ENCODE results near the gene DRAM1. TPM values are rescaled to one million over a fixed set of nuclear protein-coding genes. Genes with fewer than 3 reads are reported as not detected.

The DRAM1 gene
- total RNA-seq, 1 donor from 2014 or later: 1.2 TPM

DNA sequence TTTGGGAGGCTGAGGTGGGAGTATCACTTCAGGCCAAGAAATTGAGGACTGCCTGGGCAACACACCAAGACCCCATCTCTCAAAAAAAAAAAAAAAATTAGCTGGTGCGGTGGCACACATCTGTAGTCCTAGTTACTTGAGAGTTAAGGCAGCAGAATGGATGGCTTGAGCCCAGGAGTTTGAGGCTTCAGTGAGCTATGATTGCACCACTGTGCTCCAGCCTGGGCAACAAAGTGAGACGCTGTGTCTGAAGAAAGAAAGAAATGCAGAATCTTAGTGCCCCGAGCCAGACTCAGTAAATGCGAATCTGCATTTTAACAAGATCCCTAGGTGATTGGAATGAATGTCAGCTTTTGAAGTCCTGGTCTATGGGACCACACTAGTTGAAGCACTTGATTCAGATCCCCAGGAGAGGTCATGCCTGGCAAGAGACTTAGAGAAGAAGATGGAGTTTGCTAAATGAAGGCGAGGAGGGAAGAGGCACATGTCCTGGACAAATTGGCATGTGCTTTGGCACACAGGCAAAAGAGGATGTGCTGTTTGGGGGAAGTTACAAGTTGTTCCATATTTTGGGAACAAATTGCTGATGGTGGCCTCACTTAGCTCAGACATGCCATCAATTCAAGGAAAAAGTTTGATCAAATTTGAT is 56.6 kb downstream of the DRAM1 start:
- H3K27ac ChIP-seq: no peak overlapping the region
- H3K4me3 Mint-ChIP-seq: no peak overlapping the region
- H3K9ac ChIP-seq: no peak overlapping the region
- H3K4me1 ChIP-seq: no peaks in the 10 kb centered on the region
- H3K9me3 ChIP-seq (ENCODE audit: low read depth): no peaks in the 10 kb centered on the region
- H3K36me3 ChIP-seq: no peaks in the 10 kb centered on the region
- no peaks in the 10 kb centered on the region for H4K20me1 ChIP-seq (ENCODE audit: low read depth)
- H3K27me3 ChIP-seq: no peaks in the 10 kb centered on the region
- TF ChIP-seq EZH2 (IDR thresholded peaks at IDR 0.05) (no peak), EZH2phosphoT487 (IDR thresholded peaks at IDR 0.05) (no peak)
- TF ChIP-seq, protein P1, sequence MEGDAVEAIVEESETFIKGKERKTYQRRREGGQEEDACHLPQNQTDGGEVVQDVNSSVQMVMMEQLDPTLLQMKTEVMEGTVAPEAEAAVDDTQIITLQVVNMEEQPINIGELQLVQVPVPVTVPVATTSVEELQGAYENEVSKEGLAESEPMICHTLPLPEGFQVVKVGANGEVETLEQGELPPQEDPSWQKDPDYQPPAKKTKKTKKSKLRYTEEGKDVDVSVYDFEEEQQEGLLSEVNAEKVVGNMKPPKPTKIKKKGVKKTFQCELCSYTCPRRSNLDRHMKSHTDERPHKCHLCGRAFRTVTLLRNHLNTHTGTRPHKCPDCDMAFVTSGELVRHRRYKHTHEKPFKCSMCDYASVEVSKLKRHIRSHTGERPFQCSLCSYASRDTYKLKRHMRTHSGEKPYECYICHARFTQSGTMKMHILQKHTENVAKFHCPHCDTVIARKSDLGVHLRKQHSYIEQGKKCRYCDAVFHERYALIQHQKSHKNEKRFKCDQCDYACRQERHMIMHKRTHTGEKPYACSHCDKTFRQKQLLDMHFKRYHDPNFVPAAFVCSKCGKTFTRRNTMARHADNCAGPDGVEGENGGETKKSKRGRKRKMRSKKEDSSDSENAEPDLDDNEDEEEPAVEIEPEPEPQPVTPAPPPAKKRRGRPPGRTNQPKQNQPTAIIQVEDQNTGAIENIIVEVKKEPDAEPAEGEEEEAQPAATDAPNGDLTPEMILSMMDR (IDR thresholded peaks at IDR 0.05): no peak
- H3K4me3 ChIP-seq: no peak overlapping the region
- DNase-seq (ENCODE audit: low spot score): no peak
- H3K9me3 Mint-ChIP-seq: no peaks in the 10 kb centered on the region
- H3K27ac Mint-ChIP-seq: no peak overlapping the region
- H3K36me3 Mint-ChIP-seq: no peaks in the 10 kb centered on the region
- no peaks in the 10 kb centered on the region for H3F3A ChIP-seq (ENCODE audit: low read depth)
- no peak overlapping the region for H3K4me2 ChIP-seq
- H3K4me1 Mint-ChIP-seq: peaks cover 6% of the 10 kb centered on the region
- peaks cover 3% of the 10 kb centered on the region for H3K27me3 Mint-ChIP-seq (ENCODE audit: insufficient read depth, low read depth)
- H3K79me2 ChIP-seq (ENCODE audit: low read depth): no peaks in the 10 kb centered on the region
- no peak overlapping the region for H2AFZ ChIP-seq (replicated peaks)

DNA sequence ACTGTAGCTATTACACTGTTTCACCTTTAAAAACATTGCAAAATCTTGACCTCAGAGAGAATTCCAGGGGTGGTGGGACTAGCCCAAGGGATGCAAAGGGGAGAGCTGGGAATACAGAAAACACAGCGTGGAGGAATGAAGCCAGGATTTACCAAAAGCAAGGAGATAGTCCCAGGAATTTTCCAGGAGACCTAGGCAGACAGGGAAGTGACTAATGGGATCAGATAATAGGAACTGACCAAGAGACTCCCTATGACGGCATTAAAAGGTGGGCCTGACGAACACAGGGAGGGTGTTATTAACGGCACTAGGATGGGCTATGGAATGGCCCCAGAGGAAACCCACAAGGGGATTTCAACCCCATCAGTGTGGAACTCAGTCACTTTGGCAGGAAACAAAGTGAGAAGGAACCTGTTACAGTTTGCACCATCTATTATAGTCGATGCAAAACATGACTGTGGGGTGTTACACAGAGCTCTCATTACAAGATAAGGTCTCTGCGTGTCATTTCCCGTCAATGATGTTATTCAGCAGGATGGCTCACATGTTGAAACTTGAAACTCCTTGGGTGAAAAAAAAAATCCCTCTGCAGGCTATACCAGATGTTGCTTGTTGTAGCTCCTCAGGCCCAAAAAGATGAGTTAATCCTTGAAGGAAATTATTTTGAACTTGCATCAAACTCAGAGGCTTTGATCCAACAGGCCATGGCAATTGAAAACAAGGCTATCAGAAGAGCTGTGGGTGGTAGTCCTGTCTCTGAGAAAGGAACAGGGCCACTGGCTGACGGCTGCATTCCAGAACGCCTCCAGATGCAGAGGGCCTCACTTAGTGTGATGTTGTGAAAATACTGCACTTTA is 58.7 kb downstream of the DRAM1 start:
- TF ChIP-seq EZH2phosphoT487 (IDR thresholded peaks at IDR 0.05): no peak
- TF ChIP-seq, protein P1 (IDR thresholded peaks at IDR 0.05): no peak
- no peak for TF ChIP-seq EZH2 (IDR thresholded peaks at IDR 0.05)
- Histone ChIP-seq H3K4me1 (peaks cover 9% of the 10 kb centered on the region), H3K9me3 (ENCODE audit: low read depth) (no peaks in the 10 kb centered on the region), H3K36me3 (no peaks in the 10 kb centered on the region), H3K4me2 (no peak overlapping the region), H3K79me2 (ENCODE audit: low read depth) (no peaks in the 10 kb centered on the region), H4K20me1 (ENCODE audit: low read depth) (no peaks in the 10 kb centered on the region), H3K27ac (no peak overlapping the region), H3K4me3 (no peak overlapping the region), H3K9ac (no peak overlapping the region), H3K27me3 (no peaks in the 10 kb centered on the region), H2AFZ (replicated peaks) (no peak overlapping the region), H3F3A (ENCODE audit: low read depth) (no peaks in the 10 kb centered on the region)
- Mint-ChIP-seq H3K4me3 (no peak overlapping the region), H3K4me1 (peaks cover 6% of the 10 kb centered on the region), H3K27ac (peak overlapping the region; percentile 21), H3K27me3 (ENCODE audit: insufficient read depth, low read depth) (peaks cover 3% of the 10 kb centered on the region), H3K9me3 (no peaks in the 10 kb centered on the region), H3K36me3 (no peaks in the 10 kb centered on the region)
- DNase-seq (ENCODE audit: low spot score): no peak

DNA sequence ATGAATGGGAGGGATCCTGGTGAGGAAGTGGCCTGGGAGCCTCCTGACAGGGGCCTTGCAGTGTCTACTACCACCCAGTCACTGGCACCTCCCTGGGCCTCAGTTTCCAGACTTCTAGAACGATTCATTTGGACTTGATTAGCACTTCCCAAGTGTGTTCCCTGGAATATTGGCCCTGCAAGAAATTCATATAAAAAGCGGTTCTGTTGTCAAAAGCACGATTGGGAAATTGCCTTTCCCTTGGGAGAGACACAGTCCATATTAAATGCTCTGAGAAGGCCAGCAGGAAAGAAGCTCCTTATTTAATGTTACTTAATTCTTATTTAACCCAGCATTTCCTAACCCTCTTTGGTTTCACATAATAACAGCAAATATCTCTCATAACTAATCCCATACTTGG is 61.9 kb downstream of the DRAM1 start:
- no peaks in the 10 kb centered on the region for H3K27me3 ChIP-seq

More for the DNA sequence above, 61.9 kb downstream of the DRAM1 start:
- Histone ChIP-seq H3F3A (ENCODE audit: low read depth) (no peaks in the 10 kb centered on the region), H3K9me3 (ENCODE audit: low read depth) (no peaks in the 10 kb centered on the region), H2AFZ (replicated peaks) (peak overlapping the region; percentile 39), H3K36me3 (no peaks in the 10 kb centered on the region), H4K20me1 (ENCODE audit: low read depth) (no peaks in the 10 kb centered on the region), H3K27ac (no peak overlapping the region), H3K4me1 (peaks cover 10% of the 10 kb centered on the region), H3K4me3 (no peak overlapping the region), H3K9ac (no peak overlapping the region), H3K4me2 (no peak overlapping the region), H3K79me2 (ENCODE audit: low read depth) (no peaks in the 10 kb centered on the region)
- Mint-ChIP-seq H3K27me3 (ENCODE audit: insufficient read depth, low read depth) (no peaks in the 10 kb centered on the region), H3K4me3 (no peak overlapping the region), H3K27ac (no peak overlapping the region), H3K9me3 (no peaks in the 10 kb centered on the region), H3K36me3 (no peaks in the 10 kb centered on the region), H3K4me1 (peaks cover 6% of the 10 kb centered on the region)
- DNase-seq (ENCODE audit: low spot score): no peak
- TF ChIP-seq EZH2phosphoT487 (IDR thresholded peaks at IDR 0.05) (no peak), EZH2 (IDR thresholded peaks at IDR 0.05) (no peak)
- TF ChIP-seq, protein P1 (IDR thresholded peaks at IDR 0.05): no peak
